Heart right ventricle (tissue), 16 donors: Measurements from ENCODE around the gene KRT33B. TPM values are rescaled to one million over a fixed set of nuclear protein-coding genes. Genes with fewer than 3 reads are reported as not detected.

Experiments used
- ATAC-seq, 8 donors: fragments of 200-7000 bp; cut with Tn5 transposase; one replicate each; pipeline ENCODE4 v1.9.1; 2020; ENCODE audit warnings: mild to moderate bottlenecking in 8 of 8, moderate library complexity in 8 of 8, moderate number of reproducible peaks in 1 of 8
- DNase-seq, 2 donors: peaks; one replicate each; pipeline ENCODE4 v3.0.0-alpha.2; 2020
- H3K27ac ChIP-seq, 10 donors: fragments of 200-600 bp; sonication (generic) in 2 of 10; one replicate each; pipeline versions ENCODE4 v1.5.0 to v1.8.0; 2020 to 2022; ENCODE audit warnings: mild to moderate bottlenecking in 3 of 10
- H3K27me3 ChIP-seq, 7 donors: fragments of 200-600 bp; one replicate each; pipeline ENCODE4 v1.8.0; 2021 to 2022; ENCODE audit warnings: mild to moderate bottlenecking in 2 of 7
- H3K36me3 ChIP-seq, 9 donors: fragments of 200-600 bp; sonication (generic) in 1 of 9; one replicate each; pipeline versions ENCODE4 v1.5.0 to v1.8.0; 2020 to 2022; ENCODE audit warnings: mild to moderate bottlenecking in 2 of 9
- H3K4me1 ChIP-seq, 9 donors: fragments of 200-600 bp; sonication (generic) in 1 of 9; one replicate each; pipeline versions ENCODE4 v1.5.0 to v1.8.0; 2020 to 2022; ENCODE audit warnings: mild to moderate bottlenecking in 4 of 9
- H3K4me3 ChIP-seq, 10 donors: fragments of 200-600 bp; sonication (generic) in 2 of 10; one replicate each; pipeline versions ENCODE4 v1.5.0 to v1.8.0; 2020 to 2022; ENCODE audit warnings: mild to moderate bottlenecking in 7 of 10, moderate library complexity in 2 of 10
- H3K9me3 ChIP-seq, 11 donors: fragments of 200-600 bp in 10 of 11; sonication (generic) in 2 of 11; one replicate each; pipeline versions ENCODE4 v1.5.0 to v1.8.0; 2013 to 2022; ENCODE audit warnings: mild to moderate bottlenecking in 2 of 11, control low read depth in 1 of 11, moderate library complexity in 1 of 11
- WGBS, 2 donors: extraction: QIAGEN DNeasy Blood & Tissue Kit; methylation state at CpG; one replicate each; pipeline ENCODE4 v1.1.7; 2013; ENCODE audit warnings: inconsistent platforms in 1 of 2; 5-methylcytosine and 5-hydroxymethylcytosine counted together
- intact Hi-C, 10 donors: fragments of 100-400 bp; cut with DNase I; formaldehyde crosslinking; loops; one replicate each; pipeline versions ENCODE4 v1.11.1 to v1.14.2; 2022
- polyA plus RNA-seq, 2 donors: library from polyadenylated mRNA; stranded (reverse); fragments of 200-250 nt; gene quantifications; one replicate each; pipeline ENCODE4 v1.2.3, GENCODE V29; 2013
- total RNA-seq, 10 donors: library from RNA; stranded (reverse); fragmentation: NEBNext Ultra II Directional in 3 of 10; extraction: Animal tissue kit (Norgen Biotek cat#: 25700) in 3 of 10; gene quantifications; one replicate each; pipeline versions ENCODE4 v1.2.1 to v1.2.4, GENCODE V29; 2021 to 2023
- TF ChIP-seq, protein P1 (sequence below), 9 donors: fragments of 200-600 bp; sonication (generic) in 2 of 9; IDR thresholded peaks; one replicate each; pipeline versions ENCODE4 v1.5.0 to v1.8.0; 2021 to 2022; ENCODE audit warnings: antibody characterized with exemption in 9 of 9, mild to moderate bottlenecking in 5 of 9, moderate library complexity in 1 of 9
- donor health status: Arrhythmogenic right ventricular cardiomyopathy.
- donor health status: ischemic (EF 13 %, LVEDD 7.1; RV severe dilation, severe dysfunction).
- donor health status: healthy with polysubstance abuse.
- donor health status: DM: no; HTN: yes; CAD: no.
- donor health status: DM: no; HTN: no; CAD: no.
- donor health status: ischemic (EF 25% LVEDD 6.9; RV normal size, moderate dysfunction).
- donor health status: ischemic (EF 25% LVEDD 5.7; RV mildly dilated, moderate dysfunction).
- donor health status: healthy.
- donor health status: DM: yes; HTN: yes; CAD: no.
- donor health status: Ischemic cardiomyopathy.
- donor health status: ischemic (EF 35%, LVEDD 5.7; RV mildly dilated, moderate dysfunction).
- donor health status: nonischemic (EF 11% LVEDD 7.7; RV severe dilation, severe dysfunction).
- donor health status: DM: yes; HTN: yes; CAD: no.
- donor health status: PGD.
- donor health status: ischemic (EF 29% LVEDD 5.4; RV normal size, mild dysfunction).
- donor health status: nonischemic (EF 23%, LVEDD 6.1; RV moderate dilation, normal function).

Gene KRT33B
- total and polyA plus RNA-seq, 12 donors: not detected

- Histone ChIP-seq H3K4me3 (no peak overlapping the region), H3K4me1 (peaks cover 0 to 16% (median 12%) of the 10 kb centered on the region in 9 donors), H3K27ac (no peak overlapping the region), H3K36me3 (no peaks in the 10 kb centered on the region), H3K9me3 (no peaks in the 10 kb centered on the region), H3K27me3 (peaks cover 0 to 22% (median 0%) of the 10 kb centered on the region in 7 donors)
- DNase-seq (no peak), ATAC-seq (peak in 1 of 8 donors; percentile 40)
- TF ChIP-seq, protein P1, sequence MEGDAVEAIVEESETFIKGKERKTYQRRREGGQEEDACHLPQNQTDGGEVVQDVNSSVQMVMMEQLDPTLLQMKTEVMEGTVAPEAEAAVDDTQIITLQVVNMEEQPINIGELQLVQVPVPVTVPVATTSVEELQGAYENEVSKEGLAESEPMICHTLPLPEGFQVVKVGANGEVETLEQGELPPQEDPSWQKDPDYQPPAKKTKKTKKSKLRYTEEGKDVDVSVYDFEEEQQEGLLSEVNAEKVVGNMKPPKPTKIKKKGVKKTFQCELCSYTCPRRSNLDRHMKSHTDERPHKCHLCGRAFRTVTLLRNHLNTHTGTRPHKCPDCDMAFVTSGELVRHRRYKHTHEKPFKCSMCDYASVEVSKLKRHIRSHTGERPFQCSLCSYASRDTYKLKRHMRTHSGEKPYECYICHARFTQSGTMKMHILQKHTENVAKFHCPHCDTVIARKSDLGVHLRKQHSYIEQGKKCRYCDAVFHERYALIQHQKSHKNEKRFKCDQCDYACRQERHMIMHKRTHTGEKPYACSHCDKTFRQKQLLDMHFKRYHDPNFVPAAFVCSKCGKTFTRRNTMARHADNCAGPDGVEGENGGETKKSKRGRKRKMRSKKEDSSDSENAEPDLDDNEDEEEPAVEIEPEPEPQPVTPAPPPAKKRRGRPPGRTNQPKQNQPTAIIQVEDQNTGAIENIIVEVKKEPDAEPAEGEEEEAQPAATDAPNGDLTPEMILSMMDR (IDR thresholded peaks at IDR 0.05): no peak
- intact Hi-C loops: loop anchor here in 1 of 10 donors (10.0 kb wide), 1 partner anchor 61 kb away; no protein-coding TSS in a partner anchor
- 85 to 88% methylated on average over 10 of the region's 10 CpGs for WGBS, 2 donors
These were observed 24.2 kb upstream of the KRT33B start for GRCh38 chr17:41393826-41394225.

- Histone ChIP-seq H3K36me3 (no peaks in the 10 kb centered on the region), H3K27me3 (peaks cover 0 to 18% (median 0%) of the 10 kb centered on the region in 7 donors), H3K9me3 (no peaks in the 10 kb centered on the region), H3K27ac (peak overlapping the region in 1 of 10 donors; percentile 22), H3K4me3 (no peak overlapping the region), H3K4me1 (peaks cover 0 to 16% (median 12%) of the 10 kb centered on the region in 9 donors)
- DNase-seq (peak; percentile 29 to 35), ATAC-seq (peak; percentile 75 to 97 (median 92))
- 22 to 33% methylated on average over 5 of the region's 5 CpGs for WGBS, 2 donors
- TF ChIP-seq, protein P1 (IDR thresholded peaks at IDR 0.05): no peak
- intact Hi-C loops: loop anchor here in 1 of 10 donors (10.0 kb wide), 1 partner anchor 62 kb away; no protein-coding TSS in a partner anchor
These were observed 23.7 kb upstream of the KRT33B start for GRCh38 chr17:41393294-41393693.

- WGBS, 2 donors: 91 to 93% methylated on average over 1 of the region's 1 CpG
- peaks cover 0 to 7% (median under 1%) of the 10 kb centered on the region in 11 donors for H3K9me3 ChIP-seq
- H3K36me3 ChIP-seq: no peaks in the 10 kb centered on the region
- H3K4me1 ChIP-seq: peaks cover 0 to 16% (median 12%) of the 10 kb centered on the region in 9 donors
- no peak for ATAC-seq
- intact Hi-C loops: loop anchor here in 1 of 10 donors (10.0 kb wide), 1 partner anchor 63 kb away; no protein-coding TSS in a partner anchor
- TF ChIP-seq, protein P1 (IDR thresholded peaks at IDR 0.05): no peak
- no peak overlapping the region for H3K4me3 ChIP-seq
- peaks cover 0 to 16% (median 0%) of the 10 kb centered on the region in 7 donors for H3K27me3 ChIP-seq
- no peak overlapping the region for H3K27ac ChIP-seq
- no peak for DNase-seq
These were observed 22.7 kb upstream of the KRT33B start for GRCh38 chr17:41392278-41392677.

DNA sequence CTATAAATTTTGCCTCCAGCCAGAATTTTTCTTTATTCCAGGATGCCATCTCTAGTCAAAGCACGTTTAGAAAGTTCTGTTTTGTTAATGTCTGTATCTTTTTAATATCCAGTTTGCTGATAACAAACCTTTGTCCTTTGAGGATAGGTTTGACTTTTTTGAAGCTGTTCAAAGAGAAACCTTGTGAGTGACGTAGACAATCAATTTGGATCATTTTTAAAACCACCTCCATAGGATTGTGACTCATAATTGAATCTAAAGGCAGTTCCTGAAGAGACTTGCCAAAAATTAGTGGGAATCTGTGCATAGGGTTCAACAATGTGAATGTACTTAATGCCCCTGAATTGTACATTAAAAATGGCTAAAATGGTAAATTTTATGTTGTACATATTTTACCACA, 21.9 kb upstream of the KRT33B start:
- no peak overlapping the region for H3K4me3 ChIP-seq
- no peaks in the 10 kb centered on the region for H3K36me3 ChIP-seq
- H3K27ac ChIP-seq: no peak overlapping the region
- TF ChIP-seq, protein P1 (IDR thresholded peaks at IDR 0.05): no peak
- WGBS, 2 donors: 61 to 72% methylated on average over 2 of the region's 2 CpGs
- DNase-seq (no peak), ATAC-seq (no peak)
- peaks cover 0 to 14% (median 8%) of the 10 kb centered on the region in 11 donors for H3K9me3 ChIP-seq
- peaks cover 0 to 16% (median 12%) of the 10 kb centered on the region in 9 donors for H3K4me1 ChIP-seq
- peaks cover 0 to 16% (median 0%) of the 10 kb centered on the region in 7 donors for H3K27me3 ChIP-seq
- intact Hi-C loops: loop anchor here in 1 of 10 donors (10.0 kb wide), 1 partner anchor 63 kb away; no protein-coding TSS in a partner anchor
